ENCODE measurements around the gene KCNC3.

KCNC3 gene

DNA sequence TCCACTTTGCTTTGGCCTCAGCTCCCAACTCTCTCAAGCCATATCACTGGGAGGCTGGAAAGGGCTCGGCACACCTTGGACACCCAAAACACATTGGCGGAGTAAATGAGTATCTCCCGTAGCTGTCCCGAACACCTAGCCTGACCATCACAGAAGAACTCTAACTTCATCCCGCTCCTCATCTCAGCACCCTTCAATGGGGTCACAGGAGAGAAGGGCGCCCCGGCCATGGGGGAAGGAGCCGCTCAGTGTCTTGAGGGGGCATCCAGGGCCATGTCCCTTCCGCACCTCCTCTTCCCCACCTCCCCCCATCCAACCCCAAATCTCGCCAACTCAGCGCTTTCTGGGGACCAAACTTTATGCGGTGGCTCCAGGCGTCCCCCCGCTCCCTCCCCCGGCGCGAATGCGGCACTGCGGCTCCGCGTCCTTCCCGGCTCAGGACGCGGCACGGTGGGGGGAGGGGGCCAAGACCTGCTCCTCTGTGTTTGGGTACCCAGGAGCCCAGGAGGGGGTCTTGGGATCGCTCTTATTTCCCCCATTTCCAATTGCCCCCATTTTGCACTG lies 3.0 kb downstream of the KCNC3 start:
- DNase-seq: no peak

DNA sequence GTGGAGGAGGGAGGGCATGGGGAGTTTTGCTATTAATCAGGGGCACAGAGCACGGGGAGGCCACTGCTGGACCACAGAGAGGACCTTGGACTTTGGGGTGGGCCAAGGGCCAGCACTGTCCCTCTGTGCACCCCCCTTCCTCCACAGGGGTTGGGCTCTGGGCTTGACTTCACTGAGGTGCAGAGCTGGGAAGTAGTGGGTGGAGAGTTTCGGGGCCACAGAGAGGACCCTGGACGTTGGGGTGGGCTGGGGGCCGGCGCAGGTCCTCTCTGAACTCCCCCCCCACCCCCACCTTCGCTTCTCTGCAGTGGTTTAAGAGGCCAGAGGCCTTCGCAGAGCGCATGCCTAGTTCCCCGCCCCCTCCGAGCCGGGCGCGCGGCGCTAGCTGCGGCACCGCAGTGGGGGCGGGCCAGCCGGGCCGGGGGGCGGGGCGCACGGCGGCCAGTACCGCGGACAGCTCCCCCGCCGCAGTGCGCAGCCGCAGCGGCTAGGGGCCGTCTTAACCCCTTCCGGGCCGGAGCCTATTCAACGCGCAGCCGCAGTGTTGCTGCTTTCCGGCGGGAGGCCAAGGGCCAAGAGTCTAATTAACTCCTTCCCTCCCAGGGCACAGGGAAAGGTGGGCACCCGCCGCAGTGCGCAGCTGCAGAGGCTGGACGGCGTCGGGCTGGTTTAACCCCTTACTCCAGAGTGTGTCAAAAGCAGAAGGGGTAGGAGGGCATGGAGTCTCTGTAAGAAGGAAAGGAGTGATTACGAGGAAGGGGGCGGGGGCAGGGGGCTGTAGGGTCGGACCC lies 3.7 kb downstream of the KCNC3 start:
- DNase-seq: peak; percentile 70

DNA sequence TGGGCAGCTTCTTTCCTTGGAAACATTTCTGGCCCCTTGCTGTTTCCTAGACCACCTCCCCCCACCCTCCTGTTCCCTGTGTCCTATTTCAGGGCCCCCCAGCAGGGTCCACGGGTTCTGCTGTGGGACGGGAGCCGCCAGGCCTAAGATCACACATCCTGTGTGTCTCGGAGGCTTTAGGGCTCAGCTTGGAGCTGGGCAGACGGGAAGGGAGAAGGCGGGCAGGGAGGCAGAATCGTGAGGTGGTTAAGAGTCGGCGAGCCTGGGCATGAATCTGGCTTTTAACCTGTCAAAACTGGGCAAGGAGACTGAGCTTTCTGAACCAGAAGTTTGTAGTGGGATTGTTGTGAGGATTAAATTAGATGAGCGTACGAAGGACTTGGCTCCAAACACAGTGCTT lies 4.8 kb downstream of the KCNC3 start:
- DNase-seq: no peak

DNA sequence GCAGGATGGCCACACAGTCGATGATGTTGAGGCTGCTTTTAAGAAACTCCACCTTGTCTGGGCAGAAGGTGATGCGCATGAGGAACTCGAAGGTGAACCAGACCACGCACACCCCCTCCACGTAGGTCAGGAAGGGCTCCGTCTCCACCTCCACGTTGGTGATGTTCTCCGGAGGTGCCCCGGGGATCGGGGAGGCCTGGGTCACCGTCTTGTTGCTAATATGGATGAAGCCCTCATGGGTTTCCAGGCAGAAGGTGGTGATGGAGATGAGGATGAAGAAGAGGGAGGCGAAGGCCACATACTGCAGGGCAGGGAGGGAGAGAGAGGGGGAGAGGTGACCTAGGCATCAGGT lies 5.4 kb downstream of the KCNC3 start:
- DNase-seq: no peak

DNA sequence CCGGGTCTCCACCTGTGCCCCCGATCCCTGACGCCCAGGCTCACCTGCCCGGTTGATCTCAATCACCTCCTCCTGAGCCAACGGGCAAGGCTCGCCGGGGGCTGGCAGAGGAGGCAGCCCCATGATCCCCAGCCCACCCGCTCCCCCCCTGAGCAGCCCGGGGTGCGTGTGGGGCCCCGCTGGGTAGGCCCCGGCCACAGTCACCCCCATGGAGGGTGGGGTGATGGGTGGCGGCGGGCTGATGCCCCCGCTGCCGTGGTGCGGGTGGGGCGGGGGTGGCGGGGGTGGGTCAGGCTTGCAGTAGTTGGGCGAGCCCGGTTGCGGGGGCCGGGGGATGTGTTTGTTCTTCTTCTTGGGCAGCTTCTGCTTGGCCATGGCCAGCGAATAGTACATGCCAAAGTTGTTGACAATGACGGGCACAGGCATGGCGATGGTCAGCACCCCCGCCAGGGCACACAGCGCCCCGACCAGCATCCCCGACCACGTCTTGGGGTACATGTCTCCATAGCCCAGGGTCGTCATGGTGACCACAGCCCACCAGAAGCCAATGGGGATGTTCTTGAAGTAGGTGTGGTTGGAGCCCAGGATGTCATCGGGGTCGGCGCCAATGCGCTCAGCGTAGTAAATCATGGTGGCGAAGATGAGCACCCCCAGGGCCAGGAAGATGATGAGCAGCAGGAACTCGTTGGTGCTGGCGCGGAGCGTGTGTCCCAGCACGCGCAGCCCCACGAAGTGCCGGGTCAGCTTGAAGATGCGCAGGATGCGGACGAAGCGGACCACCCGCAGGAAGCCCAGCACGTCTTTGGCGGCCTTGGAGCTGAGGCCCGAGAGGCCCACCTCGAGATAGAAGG lies 6.0 kb downstream of the KCNC3 start:
- no peak for DNase-seq

DNA sequence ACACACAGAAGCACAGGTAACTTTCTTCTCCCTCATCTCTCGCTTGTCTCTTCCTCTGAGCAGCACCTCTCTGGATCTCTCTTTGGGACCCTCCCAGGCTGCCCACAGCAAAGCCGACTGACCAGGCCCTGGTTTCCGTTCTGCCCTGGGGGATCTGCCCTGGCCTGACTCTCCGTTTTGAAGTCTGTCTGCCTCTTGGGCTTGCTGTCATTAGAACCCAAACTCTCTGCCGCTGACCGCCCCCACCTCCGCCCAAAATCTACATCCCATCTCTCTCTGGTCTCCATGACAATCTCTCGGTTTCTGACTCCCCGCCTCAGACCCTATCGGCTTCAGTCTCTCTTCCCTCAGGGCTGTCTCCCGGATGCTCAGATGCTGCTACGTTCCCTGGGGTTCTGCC lies 6.9 kb downstream of the KCNC3 start:
- no peak for DNase-seq

DNA sequence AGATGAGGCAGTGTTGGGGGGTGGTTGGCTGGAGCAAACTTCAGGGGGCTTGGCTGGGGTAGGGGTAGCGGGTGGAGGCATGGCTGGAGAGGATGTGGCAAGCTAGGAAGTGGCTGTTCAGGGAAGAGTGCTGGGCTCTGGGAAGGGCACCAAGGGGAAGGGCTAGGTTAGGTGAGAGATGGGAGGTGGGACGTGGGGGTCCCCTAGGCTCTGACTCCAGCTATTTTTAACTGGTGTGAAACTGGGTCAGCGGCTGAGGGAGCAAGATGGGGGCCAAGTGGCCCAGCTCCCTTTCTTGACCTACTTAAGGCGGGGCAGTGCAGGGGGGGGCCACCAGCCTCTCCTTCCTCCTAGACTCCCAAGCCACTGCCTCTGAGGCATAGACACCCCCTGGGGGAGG lies 7.3 kb downstream of the KCNC3 start:
- DNase-seq: no peak

DNA sequence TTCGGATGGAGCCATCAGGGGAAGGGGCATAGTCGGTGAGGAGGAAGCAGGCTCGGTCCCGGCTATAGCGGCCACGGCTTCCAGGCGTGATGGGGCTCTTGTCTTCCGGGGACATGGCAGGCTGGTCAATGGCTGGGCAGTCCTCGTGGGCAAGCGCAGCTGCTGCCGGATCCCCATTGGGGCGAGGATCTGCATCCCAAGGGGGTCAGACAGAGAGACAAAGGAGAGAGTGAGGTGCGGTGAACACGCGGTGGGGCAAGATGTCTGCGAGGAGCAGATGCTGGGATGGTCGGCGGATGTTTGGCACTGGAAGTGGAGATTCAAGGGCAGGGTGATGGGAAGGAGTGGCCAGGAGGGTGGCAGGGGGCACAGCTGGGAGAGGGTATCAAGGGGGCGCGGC lies 8.6 kb downstream of the KCNC3 start:
- DNase-seq: no peak

DNA sequence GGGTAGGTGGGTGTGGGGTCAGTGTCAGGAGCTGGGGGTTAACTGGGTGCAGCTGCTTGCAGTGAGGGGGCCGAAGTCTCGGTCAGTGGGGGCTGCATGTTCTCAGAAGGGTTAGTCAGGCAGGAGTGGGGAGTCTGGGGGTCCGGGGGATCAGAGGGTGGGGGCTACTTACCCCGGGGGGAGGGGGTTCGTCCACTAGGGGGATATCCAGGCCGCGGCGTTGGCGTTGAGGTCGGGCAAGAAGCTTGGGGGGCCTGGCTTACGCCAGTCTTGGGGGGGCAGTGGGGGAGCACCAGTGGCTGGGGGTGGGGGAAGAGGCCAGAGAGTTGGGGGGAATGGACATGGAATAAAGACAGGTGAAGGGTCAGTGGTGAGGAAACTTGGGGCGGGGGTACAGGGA lies 9.1 kb downstream of the KCNC3 start:
- no peak for DNase-seq

DNA sequence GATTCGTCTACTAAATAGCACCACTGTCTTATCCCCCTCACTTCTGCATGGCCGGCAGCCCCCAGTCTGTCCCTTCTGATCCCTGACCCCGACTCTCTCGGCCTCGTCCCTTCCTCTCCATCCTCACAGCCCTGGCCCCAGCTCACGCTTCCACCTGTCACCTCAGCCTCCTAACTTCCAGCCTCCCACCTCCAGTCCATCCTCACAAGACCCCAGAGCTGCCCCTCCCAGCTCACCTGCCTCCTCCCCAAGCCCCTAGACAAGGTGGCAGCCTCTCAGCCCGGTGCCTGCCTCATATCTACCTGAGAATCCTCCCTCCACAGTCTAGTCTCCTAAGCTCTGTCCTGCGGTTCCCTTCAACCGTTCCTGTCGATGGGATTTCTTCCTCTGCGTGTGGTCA lies 10.0 kb downstream of the KCNC3 start:
- DNase-seq: no peak

DNA sequence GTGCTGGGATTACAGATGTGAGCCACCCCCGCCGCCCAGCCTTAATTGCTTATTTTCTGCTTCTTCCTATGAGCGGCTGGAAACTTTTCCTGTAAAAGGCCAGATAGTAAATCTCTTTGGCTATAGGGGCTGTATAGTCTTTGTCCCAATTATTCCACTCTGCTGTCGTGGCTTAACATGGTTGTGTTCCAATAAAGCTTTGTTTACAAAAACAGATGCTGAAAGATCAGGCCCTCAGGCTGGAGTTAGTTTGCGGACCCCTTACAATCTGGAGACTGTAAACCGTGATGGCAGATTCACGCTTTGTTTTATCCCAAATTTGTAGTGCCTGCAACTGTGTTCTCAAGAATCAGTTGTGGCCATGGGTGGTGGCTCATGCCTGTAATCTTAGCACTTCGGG lies 10.7 kb downstream of the KCNC3 start:
- DNase-seq: no peak

DNA sequence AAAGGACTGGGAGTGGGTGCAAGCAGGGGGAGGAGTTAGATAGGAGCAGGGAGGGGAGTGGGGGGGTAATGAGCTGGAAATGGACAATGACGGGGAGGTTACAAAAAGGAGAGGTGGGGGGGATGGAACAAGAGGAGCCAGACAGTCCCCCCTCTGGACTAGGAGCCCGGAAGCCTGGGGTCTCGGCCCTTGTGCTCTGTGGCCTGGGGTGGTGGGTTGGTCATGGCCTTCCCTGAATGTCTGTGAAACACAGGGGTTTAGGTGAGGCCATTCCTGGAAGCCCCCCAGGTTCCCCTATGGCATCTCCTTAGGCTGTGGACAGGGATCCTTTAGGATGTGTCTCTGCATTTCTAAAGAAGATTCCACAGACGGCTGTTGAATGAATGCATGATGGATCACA lies 12.1 kb downstream of the KCNC3 start:
- no peak for DNase-seq

DNA sequence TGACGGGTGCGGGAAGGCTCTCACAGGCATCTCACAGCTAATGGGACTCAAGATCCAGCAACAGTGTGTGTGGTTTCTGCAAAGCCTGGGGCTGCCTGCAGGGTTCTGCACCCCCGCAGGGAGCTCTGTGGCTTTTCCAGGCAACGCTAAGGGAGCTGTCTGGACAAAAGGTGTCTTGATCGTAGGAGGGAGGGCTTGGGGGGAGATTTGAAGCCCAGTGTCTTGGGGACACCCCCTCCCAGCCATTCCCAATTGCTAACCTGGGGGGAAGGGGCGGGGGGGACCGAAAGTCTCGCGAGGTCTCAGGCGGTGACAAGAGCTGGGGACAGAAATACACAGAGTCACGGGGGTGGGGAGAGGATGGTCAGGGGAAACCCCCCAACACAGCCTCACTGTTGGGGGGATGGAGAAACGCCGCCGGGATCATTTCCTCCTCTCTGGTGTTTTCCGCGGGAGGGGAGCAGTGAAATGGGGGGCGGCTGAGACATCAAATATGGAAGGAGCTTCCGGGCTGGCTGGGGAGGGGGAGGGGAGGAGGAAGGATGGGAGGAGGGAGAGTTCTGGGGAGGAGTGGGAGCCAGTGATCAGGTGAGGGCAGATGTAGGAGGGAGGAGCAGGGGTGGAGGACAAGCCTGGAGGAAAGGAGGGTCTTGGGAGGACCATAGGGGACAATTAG lies 13.3 kb downstream of the KCNC3 start:
- DNase-seq: peak; percentile 7

DNA sequence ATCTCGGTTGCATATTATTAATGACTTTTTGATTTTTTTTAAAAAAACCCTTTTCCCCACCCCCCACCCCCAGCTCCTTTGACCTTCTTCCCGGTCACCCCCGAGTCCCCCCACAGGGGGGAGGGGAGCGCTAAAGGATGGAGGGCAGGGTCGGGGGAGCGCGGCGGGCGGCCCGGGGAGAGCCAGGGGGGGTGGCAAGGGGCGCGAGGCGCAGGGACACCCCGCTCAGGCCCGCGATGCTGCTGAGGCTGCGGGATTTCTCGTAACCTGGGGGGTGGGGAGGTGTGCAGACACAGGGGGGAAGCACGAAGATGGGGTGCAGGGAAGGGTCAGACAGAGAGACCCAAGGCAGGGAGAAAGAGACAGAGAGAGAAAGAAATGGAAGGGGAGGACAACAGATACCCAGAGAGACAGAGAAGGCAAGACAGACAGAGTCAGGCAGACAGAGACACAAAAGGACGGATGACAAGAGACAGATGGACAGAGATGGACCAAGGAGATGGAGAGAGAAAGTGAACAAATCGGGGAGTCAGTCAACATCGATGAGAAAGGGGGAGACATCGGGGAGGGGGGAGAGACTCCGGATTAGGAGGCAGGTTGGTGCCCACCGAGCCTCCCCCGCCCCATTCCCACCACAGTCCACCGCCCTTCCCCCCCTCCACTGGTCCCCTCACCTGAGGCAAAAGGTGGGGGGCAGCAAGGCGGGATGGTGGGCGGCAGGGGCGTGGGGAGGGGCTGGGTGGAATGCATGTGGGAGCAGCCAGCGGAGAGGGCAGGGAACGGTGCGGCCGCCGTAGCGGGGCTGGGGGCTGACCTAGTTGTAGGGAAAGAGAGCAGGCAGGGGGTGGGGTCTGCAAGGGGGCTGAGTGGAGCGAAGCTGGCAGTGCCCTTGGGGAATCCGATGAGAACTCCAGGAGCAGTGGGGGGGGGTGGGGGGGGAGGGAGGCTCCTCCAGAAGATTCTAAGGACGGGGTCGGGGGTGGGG lies 14.2 kb downstream of the KCNC3 start:
- DNase-seq: no peak

DNA sequence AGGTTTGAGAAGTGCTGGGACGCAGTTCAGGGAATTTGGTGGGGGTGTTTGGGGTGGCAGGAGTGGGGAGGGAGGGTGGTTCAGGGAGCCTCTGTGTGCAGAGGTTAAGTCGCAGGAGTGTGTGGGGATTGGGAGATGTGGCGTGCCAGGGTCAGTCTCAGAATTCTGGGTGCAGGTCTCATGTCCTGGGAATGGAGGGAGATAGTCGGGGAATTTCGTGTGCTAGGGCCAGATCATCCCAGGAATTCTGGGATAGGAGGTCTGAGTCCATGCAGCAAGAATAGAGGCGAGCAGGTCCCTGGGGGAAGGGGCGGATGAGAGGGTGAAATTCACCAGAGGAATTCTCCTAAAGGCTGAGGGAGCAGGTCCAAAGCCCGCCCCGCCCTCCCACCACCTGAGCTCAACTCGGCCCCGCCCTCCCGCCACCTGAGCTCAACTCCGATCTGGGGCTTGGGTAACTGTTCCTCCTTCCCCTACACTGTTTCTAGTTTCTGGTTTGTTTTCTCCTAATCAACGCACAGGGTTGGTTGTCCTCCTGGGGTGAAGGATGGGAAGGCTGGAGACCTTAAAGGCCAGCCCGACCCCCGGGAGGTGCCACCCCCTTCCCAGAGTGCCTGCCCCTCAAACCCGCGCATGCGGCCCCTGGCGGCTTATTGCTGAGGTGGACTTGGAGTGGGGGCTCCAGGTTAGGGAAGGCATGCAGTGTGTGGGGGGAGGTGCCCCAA lies 15.2 kb downstream of the KCNC3 start:
- DNase-seq: no peak

DNA sequence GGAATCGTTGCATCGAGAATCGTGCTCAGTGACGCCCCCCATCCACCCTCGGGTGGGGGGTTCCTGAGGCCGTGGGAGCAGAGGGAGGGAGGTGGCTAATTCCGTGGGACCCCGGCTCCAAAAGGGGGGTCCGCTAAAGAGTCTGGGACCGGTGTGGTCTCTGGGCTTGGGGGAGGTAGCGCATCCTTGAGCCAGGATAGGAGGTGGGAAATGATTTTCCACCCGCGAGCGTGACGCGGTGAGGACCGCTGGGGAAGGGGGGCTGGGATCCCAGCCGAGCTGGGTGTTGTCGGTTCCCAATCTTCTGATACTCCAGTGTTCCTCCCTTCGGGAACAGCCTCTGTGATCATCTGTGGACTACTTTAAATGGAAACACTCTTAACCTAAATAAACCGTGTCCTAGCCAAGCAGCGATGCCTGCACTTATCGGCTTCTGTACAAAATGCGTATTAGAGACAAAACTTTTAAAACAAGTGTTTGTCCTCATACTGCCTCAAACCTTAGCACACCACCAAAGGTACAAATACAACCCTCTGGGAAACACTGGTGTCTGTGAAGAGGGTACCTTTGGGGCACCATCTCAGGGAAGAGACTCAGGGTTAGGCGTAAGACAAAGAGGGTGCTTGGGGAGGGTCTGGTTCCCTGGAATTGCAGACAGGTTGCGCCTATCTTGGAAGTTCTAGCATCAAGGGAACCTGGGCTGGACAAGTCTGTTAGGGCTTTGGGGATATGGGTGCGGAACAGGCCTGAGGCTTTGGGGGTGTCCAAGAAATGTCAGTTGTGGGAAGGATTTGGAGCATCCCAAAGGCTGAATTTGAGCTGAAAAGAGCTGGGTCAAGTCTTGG lies 16.0 kb downstream of the KCNC3 start:
- DNase-seq: no peak

DNA sequence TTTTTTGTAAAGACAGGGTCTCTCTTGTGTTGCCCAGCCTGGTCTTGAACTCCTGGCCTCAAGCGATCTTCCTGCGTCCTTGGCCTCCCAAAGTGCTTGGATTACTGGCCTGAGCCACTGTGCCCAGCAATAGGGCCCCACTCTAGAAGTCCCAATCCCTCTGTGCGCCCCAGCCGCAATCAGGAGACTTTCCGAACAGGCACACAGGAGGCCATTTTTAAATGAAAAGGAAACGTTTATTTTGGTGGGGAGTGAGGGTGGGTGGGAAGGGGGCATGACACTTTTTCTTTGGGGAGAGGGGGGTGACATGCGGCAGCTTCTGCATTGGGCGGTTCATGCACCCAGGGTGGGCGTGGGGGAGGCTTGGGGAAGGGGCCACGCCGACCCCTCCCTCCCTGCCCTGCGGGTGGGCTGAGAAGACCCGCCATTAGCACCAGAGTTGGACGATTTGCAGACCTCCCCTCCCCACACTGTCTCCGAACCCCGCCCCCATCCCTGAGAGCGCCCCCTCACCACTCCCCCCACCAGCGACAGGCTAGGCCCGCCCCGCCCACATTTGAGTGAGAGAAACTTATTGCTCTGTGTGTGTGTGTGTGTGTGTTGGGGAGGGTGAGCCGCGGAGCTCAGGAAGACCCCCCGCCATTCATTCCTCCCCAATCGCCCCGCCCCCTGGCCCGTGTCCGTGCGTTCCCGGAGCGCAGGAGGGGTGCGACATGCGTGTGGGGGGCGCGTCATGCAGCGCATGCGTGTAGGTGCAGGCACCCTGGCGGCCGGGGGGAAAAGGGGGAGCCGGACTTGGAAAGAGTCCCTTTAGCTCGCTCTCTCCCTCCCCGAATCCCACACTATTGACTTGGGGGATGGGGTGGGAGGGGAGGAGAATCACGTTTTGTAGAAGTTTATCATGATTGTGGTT lies 17.2 kb downstream of the KCNC3 start:
- DNase-seq: no peak

DNA sequence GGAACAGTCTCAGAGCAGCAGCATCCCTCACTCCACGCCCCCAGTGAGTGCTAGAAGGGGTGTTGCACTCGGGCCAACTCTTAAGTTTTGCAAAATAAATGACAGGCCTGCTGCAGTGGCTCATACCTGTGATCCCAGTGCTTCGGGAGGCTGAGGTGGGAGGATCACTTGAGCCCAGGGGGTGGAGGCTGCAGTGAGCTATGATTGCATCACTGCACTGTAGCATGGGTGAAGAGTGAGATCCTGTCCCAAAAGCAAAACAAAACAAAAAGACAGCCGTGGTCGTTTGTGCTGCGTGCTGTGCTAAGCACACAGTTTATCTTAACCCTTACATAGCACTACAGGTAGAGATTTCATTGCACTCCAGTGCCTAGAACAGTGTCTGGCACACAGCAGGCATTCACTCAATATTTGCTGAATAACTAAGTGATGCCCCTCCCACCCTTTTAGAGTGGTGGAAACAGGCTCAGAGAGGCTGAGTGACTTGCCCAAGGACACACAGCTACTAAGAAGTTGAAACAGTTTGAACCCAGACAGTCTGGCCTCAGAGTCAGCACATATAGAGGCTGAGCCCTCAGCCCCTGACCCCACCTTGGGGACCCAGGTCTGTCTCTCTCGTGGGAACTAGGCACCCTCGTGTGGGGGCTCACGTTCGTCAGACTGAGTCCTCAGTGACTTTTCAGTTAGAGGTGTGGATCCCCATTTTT lies 18.3 kb downstream of the KCNC3 start:
- DNase-seq: no peak
